Ishikawa (cell line): ENCODE results near the gene SLC16A12.

ENCODE experiments used
- CEBPB ChIP-seq: IDR thresholded peaks from 2 replicates; pipeline ENCODE4 v1.6.1; 2012
- CREB1 ChIP-seq: IDR thresholded peaks from 2 replicates; pipeline ENCODE4 v1.6.1; 2012; ENCODE audit warnings: low read depth
- EGR1 ChIP-seq: IDR thresholded peaks from 2 replicates; pipeline ENCODE4 v1.6.1; 2012
- EP300 ChIP-seq: IDR thresholded peaks from 2 replicates; pipeline ENCODE4 v1.6.1; 2012; ENCODE audit warnings: borderline replicate concordance
- FOXM1 ChIP-seq: IDR thresholded peaks from 2 replicates; pipeline ENCODE4 v1.6.1; 2012; ENCODE audit warnings: low read depth, borderline replicate concordance
- MAX ChIP-seq: IDR thresholded peaks from 2 replicates; pipeline ENCODE4 v1.6.1; 2012
- NFIC ChIP-seq: IDR thresholded peaks from 2 replicates; pipeline ENCODE4 v1.6.1; 2012
- RAD21 ChIP-seq: IDR thresholded peaks from 2 replicates; pipeline ENCODE4 v1.6.1; 2012; ENCODE audit warnings: low read depth
- REST ChIP-seq: IDR thresholded peaks from 2 replicates; pipeline ENCODE4 v1.6.1; 2012; ENCODE audit warnings: low read depth, mild to moderate bottlenecking
- TAF1 ChIP-seq: IDR thresholded peaks from 2 replicates; pipeline ENCODE4 v1.6.1; 2012; ENCODE audit warnings: low read depth, mild to moderate bottlenecking
- TCF12 ChIP-seq: IDR thresholded peaks from 2 replicates; pipeline ENCODE4 v1.6.1; 2012; ENCODE audit warnings: low read depth
- TEAD4 ChIP-seq: IDR thresholded peaks from 2 replicates; pipeline ENCODE4 v1.6.1; 2012
- USF1 ChIP-seq: IDR thresholded peaks from 2 replicates; pipeline ENCODE4 v1.6.1; 2012
- YY1 ChIP-seq: IDR thresholded peaks from 2 replicates; pipeline ENCODE4 v1.6.1; 2012; ENCODE audit warnings: low read depth
- ZBTB7A ChIP-seq: IDR thresholded peaks from 2 replicates; pipeline ENCODE4 v1.6.1; 2012; ENCODE audit warnings: low read depth

SLC16A12 gene

GRCh38 chr10:89566095-89566950 is 30.9 kb upstream of the SLC16A12 start:
- TF ChIP-seq FOXM1 (no peak), TEAD4 (no peak), REST (no peak), TCF12 (no peak), EGR1 (no peak), EP300 (no peak), RAD21 (no peak), YY1 (no peak), ZBTB7A (no peak), TAF1 (no peak), MAX (no peak), CREB1 (no peak), USF1 (no peak), NFIC (no peak), CEBPB (no peak)

- TF ChIP-seq RAD21, result no peak
These were observed 29.8 kb upstream of the SLC16A12 start for GRCh38 chr10:89565180-89565579.

GRCh38 chr10:89563861-89564478 is 28.6 kb upstream of the SLC16A12 start:
- TF ChIP-seq MAX (no peak), TEAD4 (0 out of 2 replicates have a peak, but pooled peaks have one; percentile 20), CEBPB (0 out of 2 replicates have a peak, but pooled peaks have one; percentile 25), TCF12 (no peak), RAD21 (peak; percentile 99), USF1 (no peak), YY1 (no peak), CREB1 (no peak)

- TF ChIP-seq YY1 (no peak), CREB1 (no peak), TCF12 (no peak), ZBTB7A (no peak), EGR1 (no peak), REST (no peak), EP300 (no peak), CEBPB (no peak), USF1 (no peak), MAX (no peak), NFIC (no peak), TAF1 (no peak), TEAD4 (no peak), RAD21 (no peak), FOXM1 (no peak)
These were observed 27.9 kb upstream of the SLC16A12 start for GRCh38 chr10:89563311-89563710.

GRCh38 chr10:89556600-89556999 is 21.2 kb upstream of the SLC16A12 start:
- TF ChIP-seq MAX, result no peak
- TF ChIP-seq NFIC, result 0 out of 2 replicates have a peak, but pooled peaks have one; percentile 12
- no peak for TF ChIP-seq CEBPB
- TF ChIP-seq TEAD4, result no peak
- TF ChIP-seq TCF12, result no peak
- no peak for TF ChIP-seq RAD21
